Upper lobe of left lung (tissue), 4 donors: Measurements from ENCODE around the gene TST.

Experiments used
- EP300 ChIP-seq, 4 donors: sonication (generic); formaldehyde crosslinking; IDR thresholded peaks; one replicate each; pipeline ENCODE4 v1.5.1; 2017; ENCODE audit warnings: antibody characterized with exemption in 4 of 4, control low read depth in 2 of 4
- POLR2A ChIP-seq, 4 donors: fragments of 450-650 bp; IDR thresholded peaks; one replicate each; pipeline ENCODE4 v1.5.1; 2016 to 2017; ENCODE audit warnings: antibody characterized with exemption in 4 of 4, mild to moderate bottlenecking in 2 of 4
- POLR2AphosphoS5 ChIP-seq, 2 donors: sonication (generic); formaldehyde crosslinking; IDR thresholded peaks; one replicate each; pipeline ENCODE4 v1.5.1; 2017; ENCODE audit warnings: antibody characterized with exemption in 2 of 2
- TF ChIP-seq, protein P1 (sequence below), 6 experiments: fragments of 450-650 bp in 4 of 6; fragments of 200-600 bp in 2 of 6; sonication (generic) in 2 of 6; IDR thresholded peaks; one replicate each; pipeline ENCODE4 v1.5.1; 2016 to 2019; ENCODE audit warnings: antibody characterized with exemption in 6 of 6

DNA sequence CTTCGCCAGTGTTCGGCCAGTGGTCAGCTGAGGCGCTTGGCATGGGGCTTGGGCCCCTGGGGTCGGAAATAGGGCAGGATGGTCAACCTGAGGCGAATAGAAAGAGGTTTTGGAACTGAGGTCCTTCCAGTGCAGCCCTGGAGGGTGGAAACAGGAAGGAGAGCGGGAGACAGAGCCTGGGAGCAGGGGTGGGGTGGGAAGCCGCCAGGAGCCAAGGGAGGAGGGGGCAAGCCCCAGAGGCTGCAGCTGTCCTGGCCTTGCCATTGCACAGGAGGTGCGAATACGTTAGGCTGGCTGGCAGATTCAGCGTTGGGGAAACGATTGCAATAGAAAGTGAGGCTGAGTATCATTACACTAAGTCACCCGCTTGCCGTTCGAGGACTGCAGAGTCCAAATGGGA lies 18.4 kb upstream of the TST start:
- TF ChIP-seq, protein P1, sequence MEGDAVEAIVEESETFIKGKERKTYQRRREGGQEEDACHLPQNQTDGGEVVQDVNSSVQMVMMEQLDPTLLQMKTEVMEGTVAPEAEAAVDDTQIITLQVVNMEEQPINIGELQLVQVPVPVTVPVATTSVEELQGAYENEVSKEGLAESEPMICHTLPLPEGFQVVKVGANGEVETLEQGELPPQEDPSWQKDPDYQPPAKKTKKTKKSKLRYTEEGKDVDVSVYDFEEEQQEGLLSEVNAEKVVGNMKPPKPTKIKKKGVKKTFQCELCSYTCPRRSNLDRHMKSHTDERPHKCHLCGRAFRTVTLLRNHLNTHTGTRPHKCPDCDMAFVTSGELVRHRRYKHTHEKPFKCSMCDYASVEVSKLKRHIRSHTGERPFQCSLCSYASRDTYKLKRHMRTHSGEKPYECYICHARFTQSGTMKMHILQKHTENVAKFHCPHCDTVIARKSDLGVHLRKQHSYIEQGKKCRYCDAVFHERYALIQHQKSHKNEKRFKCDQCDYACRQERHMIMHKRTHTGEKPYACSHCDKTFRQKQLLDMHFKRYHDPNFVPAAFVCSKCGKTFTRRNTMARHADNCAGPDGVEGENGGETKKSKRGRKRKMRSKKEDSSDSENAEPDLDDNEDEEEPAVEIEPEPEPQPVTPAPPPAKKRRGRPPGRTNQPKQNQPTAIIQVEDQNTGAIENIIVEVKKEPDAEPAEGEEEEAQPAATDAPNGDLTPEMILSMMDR (IDR thresholded peaks at IDR 0.05), result no peak
- no peak for TF ChIP-seq EP300 (IDR thresholded peaks at IDR 0.05)
- no peak for TF ChIP-seq POLR2A (IDR thresholded peaks at IDR 0.05)
- no peak for TF ChIP-seq POLR2AphosphoS5 (IDR thresholded peaks at IDR 0.05)
